ENCODE data around the gene SUV39H1. TPM values are rescaled to one million over a fixed set of nuclear protein-coding genes. Genes with fewer than 3 reads are reported as not detected.

SUV39H1 gene
- total RNA-seq, 4 donors from 2014 or later = 6.7 to 15.0 (median 9.2) TPM

DNA sequence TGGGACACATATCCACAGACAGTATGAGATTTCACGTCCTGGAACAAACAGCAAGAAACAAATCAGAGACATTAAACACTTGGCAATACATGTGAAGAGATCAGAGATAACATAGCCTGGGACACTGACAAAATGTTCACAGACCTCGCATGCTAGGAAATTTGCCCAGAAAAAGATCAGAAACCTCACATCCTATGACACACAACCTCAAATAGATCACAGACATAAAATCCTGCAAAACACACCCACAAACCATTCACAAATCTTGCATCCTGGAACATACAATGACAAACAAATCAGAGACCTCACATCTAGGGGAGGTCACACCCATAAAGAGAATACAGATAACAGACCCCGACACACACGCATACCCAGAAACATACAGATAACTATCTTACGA, 18.0 kb downstream of the SUV39H1 start:
- DNase-seq (ENCODE audit: low spot score in 2 of 2) = no peak
- H3K4me3 ChIP-seq (ENCODE audit: low read depth, poor library complexity, severe bottlenecking) = no peak overlapping the region
- no peak for TF ChIP-seq POLR2A (IDR thresholded peaks at IDR 0.05)
- no peak for TF ChIP-seq CTCF (IDR thresholded peaks at IDR 0.05)
- intact Hi-C loops (cut with DNase I; ENCODE audit: low total_unique reads) = no loop called here
- 47 to 52% methylated on average over 5 of the region's 5 CpGs for WGBS, 2 donors

GRCh38 chrX:48715072-48715471, 18.5 kb downstream of the SUV39H1 start:
- no peak overlapping the region for H3K4me3 ChIP-seq (ENCODE audit: low read depth, poor library complexity, severe bottlenecking)
- no peak for TF ChIP-seq CTCF (IDR thresholded peaks at IDR 0.05)
- TF ChIP-seq POLR2A (IDR thresholded peaks at IDR 0.05) = no peak
- intact Hi-C loops (cut with DNase I; ENCODE audit: low total_unique reads) = no loop called here
- WGBS, 2 donors = 52 to 58% methylated on average over 2 of the region's 2 CpGs
- no peak for DNase-seq (ENCODE audit: low spot score in 2 of 2)

DNA sequence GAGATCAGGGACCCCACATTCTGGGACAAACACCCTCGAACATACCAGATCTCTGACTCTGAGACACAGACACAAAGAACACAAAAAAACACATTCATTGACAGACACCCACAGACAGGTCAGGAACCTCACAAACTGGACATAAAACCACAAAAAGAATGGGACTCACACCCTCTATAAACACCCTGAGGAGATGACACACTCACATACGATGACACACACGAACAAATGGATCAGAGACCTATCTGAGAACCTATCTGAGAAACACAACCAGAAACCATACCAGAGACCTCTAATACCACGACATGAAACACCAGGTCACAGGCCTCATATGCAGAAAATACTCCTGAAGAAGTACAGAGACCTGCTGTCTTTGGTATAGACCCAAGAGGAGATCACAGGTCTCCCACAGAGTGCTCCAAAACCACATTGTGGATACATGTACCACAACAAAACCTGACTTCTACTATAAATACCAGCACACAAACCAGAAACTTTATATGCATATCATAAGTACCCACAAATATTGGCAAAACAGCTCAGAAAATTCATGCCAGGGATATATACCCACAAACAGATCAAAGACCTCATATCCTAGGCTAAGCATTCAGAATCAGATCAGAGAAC, 19.5 kb downstream of the SUV39H1 start:
- intact Hi-C loops (cut with DNase I; ENCODE audit: low total_unique reads) = no loop called here
- H3K4me3 ChIP-seq (ENCODE audit: low read depth, poor library complexity, severe bottlenecking) = no peak overlapping the region
- TF ChIP-seq POLR2A (IDR thresholded peaks at IDR 0.05) = no peak
- no peak for TF ChIP-seq CTCF (IDR thresholded peaks at IDR 0.05)
- WGBS, 2 donors = 76 to 79% methylated on average over 4 of the region's 4 CpGs
- no peak for DNase-seq (ENCODE audit: low spot score in 2 of 2)

GRCh38 chrX:48719958-48720357, 23.4 kb downstream of the SUV39H1 start:
- intact Hi-C loops (cut with DNase I; ENCODE audit: low total_unique reads) = no loop called here
- no peak for DNase-seq (ENCODE audit: low spot score in 2 of 2)
- H3K4me3 ChIP-seq (ENCODE audit: low read depth, poor library complexity, severe bottlenecking) = no peak overlapping the region
- 66 to 68% methylated on average over 2 of the region's 2 CpGs for WGBS, 2 donors
- TF ChIP-seq POLR2A (IDR thresholded peaks at IDR 0.05) = no peak
- no peak for TF ChIP-seq CTCF (IDR thresholded peaks at IDR 0.05)

DNA sequence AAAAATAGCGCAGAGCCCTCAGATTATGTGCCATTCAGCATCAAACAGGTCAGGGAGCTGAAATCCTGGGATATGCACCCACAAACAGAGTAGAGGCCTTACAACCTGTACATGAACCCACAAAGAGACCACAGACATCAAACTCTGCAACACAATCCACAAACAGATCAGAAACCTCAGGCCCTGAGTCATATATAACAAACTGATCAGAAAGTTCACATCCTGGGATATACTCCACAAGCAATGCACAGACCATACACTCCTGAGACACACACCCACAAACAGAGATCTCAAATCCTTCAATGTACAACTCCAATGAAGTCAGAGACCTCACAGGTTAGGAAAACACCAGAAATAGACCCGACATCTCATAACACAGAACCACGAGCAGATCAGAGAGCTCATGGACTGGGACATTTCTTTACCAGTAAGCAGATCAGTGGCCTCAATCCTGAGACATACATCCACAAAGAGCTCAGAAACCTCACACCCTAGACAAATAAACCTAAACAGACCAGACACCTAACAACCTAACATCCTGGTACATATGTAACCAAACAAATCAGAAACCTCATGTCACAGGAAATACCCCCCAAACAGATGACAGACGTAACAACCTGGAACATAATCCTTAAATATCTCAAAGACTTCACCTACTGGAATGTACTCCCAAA, 24.2 kb downstream of the SUV39H1 start:
- DNase-seq (ENCODE audit: low spot score in 2 of 2) = no peak

More for the DNA sequence above, 24.2 kb downstream of the SUV39H1 start:
- 75% methylated on average over 4 of the region's 4 CpGs for WGBS, 2 donors
- no peak for TF ChIP-seq CTCF (IDR thresholded peaks at IDR 0.05)
- no peak for TF ChIP-seq POLR2A (IDR thresholded peaks at IDR 0.05)
- intact Hi-C loops (cut with DNase I; ENCODE audit: low total_unique reads) = no loop called here
- H3K4me3 ChIP-seq (ENCODE audit: low read depth, poor library complexity, severe bottlenecking) = no peak overlapping the region
